ENCODE measurements around the gene KRT36.

Gene KRT36

DNA sequence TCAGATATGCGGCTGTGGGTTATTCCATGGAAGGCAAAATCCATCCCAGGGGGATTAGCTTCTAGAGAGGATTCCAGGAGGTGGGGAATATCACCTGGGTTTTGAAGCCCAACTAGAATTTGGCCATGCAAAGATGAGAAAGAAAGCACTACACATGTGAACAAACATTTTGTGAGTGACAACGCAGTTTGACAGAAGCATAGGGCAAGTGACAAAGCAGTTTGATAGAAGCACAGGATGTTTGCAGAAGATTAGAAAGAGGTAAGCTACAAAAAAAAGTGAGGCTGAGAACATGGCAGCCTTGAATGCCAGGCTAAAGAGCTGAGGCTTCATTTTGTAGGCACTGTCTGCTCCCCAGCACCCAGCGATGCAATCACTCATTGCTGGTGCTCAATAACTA, 36.6 kb downstream of the KRT36 start:
- no peak for DNase-seq
- Histone ChIP-seq H2BK15ac (replicated peaks; ENCODE audit: low read depth) (no peak overlapping the region), H3K4me3 (ENCODE audit: low read length) (no peak overlapping the region), H3K9ac (ENCODE audit: low read length) (no peak overlapping the region), H3K18ac (ENCODE audit: low read length) (no peak overlapping the region), H3K27ac (ENCODE audit: low read depth, low read length) (no peak overlapping the region), H2BK5ac (ENCODE audit: low read length) (no peak overlapping the region), H3K36me3 (ENCODE audit: control insufficient read depth, insufficient read depth, low read length) (no peaks in the 10 kb centered on the region), H2BK120ac (ENCODE audit: low read depth, low read length) (no peak overlapping the region), H3K79me2 (ENCODE audit: control insufficient read depth, insufficient read depth, low read length) (no peaks in the 10 kb centered on the region), H3K4me1 (ENCODE audit: control insufficient read depth, low read depth, low read length) (no peaks in the 10 kb centered on the region), H4K8ac (ENCODE audit: low read depth, low read length) (no peak overlapping the region), H3K79me1 (ENCODE audit: low read length) (no peaks in the 10 kb centered on the region), H3K4ac (ENCODE audit: low read depth, low read length) (no peak overlapping the region), H3K56ac (ENCODE audit: low read length) (no peak overlapping the region), H3K23ac (ENCODE audit: low read length) (no peak overlapping the region), H4K5ac (ENCODE audit: low read length) (no peak overlapping the region), H2AK5ac (ENCODE audit: low read length) (no peak overlapping the region), H3K4me2 (ENCODE audit: low read length) (no peak overlapping the region), H3K27me3 (ENCODE audit: insufficient read depth, low read length, poor library complexity) (no peaks in the 10 kb centered on the region)
- WGBS (ENCODE audit: extremely low coverage, insufficient coverage, low lambda C conversion rate) = no CpG with 5 or more reads among the region's 3 CpGs

DNA sequence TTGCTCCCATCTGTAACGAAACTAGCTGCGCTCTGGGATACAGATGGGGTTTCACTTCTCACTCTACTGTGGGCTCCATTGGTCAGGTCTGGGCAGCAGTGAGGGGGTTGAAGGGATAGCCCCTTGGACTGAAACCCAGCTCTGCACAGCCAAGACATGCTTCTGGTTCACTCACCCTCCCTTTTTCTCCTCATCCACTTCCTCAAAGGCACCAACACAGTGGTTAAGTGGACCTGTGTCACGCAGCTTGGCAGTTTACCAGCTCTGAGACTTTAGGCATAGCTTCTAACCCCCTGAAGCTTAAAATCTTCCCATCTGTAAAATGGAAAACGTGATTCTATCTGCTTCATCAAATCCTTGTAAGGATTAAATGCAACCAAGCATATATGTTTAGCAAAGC, 37.4 kb downstream of the KRT36 start:
- Histone ChIP-seq H2BK15ac (replicated peaks; ENCODE audit: low read depth) (no peak overlapping the region), H3K23ac (ENCODE audit: low read length) (no peak overlapping the region), H2BK120ac (ENCODE audit: low read depth, low read length) (no peak overlapping the region), H3K36me3 (ENCODE audit: control insufficient read depth, insufficient read depth, low read length) (no peaks in the 10 kb centered on the region), H3K27ac (ENCODE audit: low read depth, low read length) (no peak overlapping the region), H4K5ac (ENCODE audit: low read length) (no peak overlapping the region), H3K4ac (ENCODE audit: low read depth, low read length) (no peak overlapping the region), H2BK5ac (ENCODE audit: low read length) (no peak overlapping the region), H2AK5ac (ENCODE audit: low read length) (no peak overlapping the region), H3K4me2 (ENCODE audit: low read length) (no peak overlapping the region), H3K4me1 (ENCODE audit: control insufficient read depth, low read depth, low read length) (no peaks in the 10 kb centered on the region), H3K4me3 (ENCODE audit: low read length) (no peak overlapping the region), H3K56ac (ENCODE audit: low read length) (no peak overlapping the region), H3K79me2 (ENCODE audit: control insufficient read depth, insufficient read depth, low read length) (no peaks in the 10 kb centered on the region), H4K8ac (ENCODE audit: low read depth, low read length) (no peak overlapping the region), H3K18ac (ENCODE audit: low read length) (no peak overlapping the region), H3K27me3 (ENCODE audit: insufficient read depth, low read length, poor library complexity) (no peaks in the 10 kb centered on the region), H3K9ac (ENCODE audit: low read length) (no peak overlapping the region), H3K79me1 (ENCODE audit: low read length) (no peaks in the 10 kb centered on the region)
- WGBS (ENCODE audit: extremely low coverage, insufficient coverage, low lambda C conversion rate) = no CpG with 5 or more reads among the region's 4 CpGs
- no peak for DNase-seq

DNA sequence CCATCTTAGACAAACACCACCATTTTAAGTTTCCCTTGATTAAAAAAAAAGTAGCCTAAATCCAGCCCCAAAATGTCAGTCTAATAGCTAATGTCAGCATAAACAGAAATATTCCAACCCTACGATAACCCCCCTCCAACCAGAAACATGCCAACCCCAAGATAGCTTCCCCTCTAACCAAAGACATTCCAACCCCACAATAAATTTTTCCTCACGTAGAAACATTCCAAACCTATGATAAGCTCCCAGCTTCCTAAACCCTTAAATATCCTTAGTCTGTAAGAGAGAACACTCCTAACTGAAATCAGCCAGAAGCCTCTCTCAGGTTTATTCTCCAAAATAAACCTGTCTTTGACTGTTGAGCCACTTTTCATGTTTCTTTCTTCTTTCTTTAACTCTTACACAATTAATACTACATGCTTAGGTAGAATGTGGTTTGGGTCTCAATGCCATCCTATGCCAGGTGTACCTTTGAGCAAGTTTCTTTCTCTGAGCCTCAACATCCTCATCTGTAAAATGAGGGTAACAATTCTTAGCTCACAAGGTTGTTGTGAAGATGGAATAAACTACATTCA, 38.5 kb downstream of the KRT36 start:
- Histone ChIP-seq H2BK5ac (ENCODE audit: low read length) (no peak overlapping the region), H2AK5ac (ENCODE audit: low read length) (no peak overlapping the region), H3K4me3 (ENCODE audit: low read length) (peak overlapping the region; percentile 12), H2BK15ac (replicated peaks; ENCODE audit: low read depth) (no peak overlapping the region), H3K36me3 (ENCODE audit: control insufficient read depth, insufficient read depth, low read length) (no peaks in the 10 kb centered on the region), H3K79me2 (ENCODE audit: control insufficient read depth, insufficient read depth, low read length) (no peaks in the 10 kb centered on the region), H3K4me2 (ENCODE audit: low read length) (no peak overlapping the region), H4K5ac (ENCODE audit: low read length) (no peak overlapping the region), H4K8ac (ENCODE audit: low read depth, low read length) (no peak overlapping the region), H3K18ac (ENCODE audit: low read length) (no peak overlapping the region), H3K56ac (ENCODE audit: low read length) (no peak overlapping the region), H3K4me1 (ENCODE audit: control insufficient read depth, low read depth, low read length) (no peaks in the 10 kb centered on the region), H3K79me1 (ENCODE audit: low read length) (no peaks in the 10 kb centered on the region), H3K9ac (ENCODE audit: low read length) (no peak overlapping the region), H2BK120ac (ENCODE audit: low read depth, low read length) (no peak overlapping the region), H3K27ac (ENCODE audit: low read depth, low read length) (no peak overlapping the region), H3K23ac (ENCODE audit: low read length) (no peak overlapping the region), H3K4ac (ENCODE audit: low read depth, low read length) (no peak overlapping the region), H3K27me3 (ENCODE audit: insufficient read depth, low read length, poor library complexity) (no peaks in the 10 kb centered on the region)
- WGBS (ENCODE audit: extremely low coverage, insufficient coverage, low lambda C conversion rate) = no CpG with 5 or more reads among the region's 2 CpGs
- DNase-seq = no peak

DNA sequence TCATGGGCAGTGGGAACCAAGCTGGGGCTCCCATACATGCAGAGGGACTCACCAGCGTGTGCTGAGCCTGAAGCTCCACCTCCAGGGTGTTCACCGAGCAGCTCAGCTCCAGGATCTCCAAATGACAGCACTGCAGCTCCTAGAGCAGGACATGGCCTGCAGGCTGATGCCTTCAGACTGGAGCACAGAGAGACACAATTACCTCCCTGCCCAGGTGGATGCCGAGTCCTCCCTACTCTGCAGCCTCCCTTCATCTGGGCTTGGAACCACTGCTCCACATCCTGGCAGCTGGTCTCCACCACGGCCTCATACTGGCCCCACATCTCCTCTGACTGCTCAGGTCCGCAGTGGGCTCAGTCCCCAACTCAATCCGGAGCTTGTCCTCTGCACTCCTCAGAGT, 40.7 kb downstream of the KRT36 start:
- Histone ChIP-seq H2AK5ac (ENCODE audit: low read length) (no peak overlapping the region), H3K18ac (ENCODE audit: low read length) (no peak overlapping the region), H4K5ac (ENCODE audit: low read length) (no peak overlapping the region), H2BK15ac (replicated peaks; ENCODE audit: low read depth) (no peak overlapping the region), H3K79me2 (ENCODE audit: control insufficient read depth, insufficient read depth, low read length) (no peaks in the 10 kb centered on the region), H3K4me1 (ENCODE audit: control insufficient read depth, low read depth, low read length) (no peaks in the 10 kb centered on the region), H2BK120ac (ENCODE audit: low read depth, low read length) (no peak overlapping the region), H3K4me2 (ENCODE audit: low read length) (no peak overlapping the region), H3K36me3 (ENCODE audit: control insufficient read depth, insufficient read depth, low read length) (no peaks in the 10 kb centered on the region), H3K27me3 (ENCODE audit: insufficient read depth, low read length, poor library complexity) (no peaks in the 10 kb centered on the region), H3K4me3 (ENCODE audit: low read length) (no peak overlapping the region), H3K27ac (ENCODE audit: low read depth, low read length) (no peak overlapping the region), H3K79me1 (ENCODE audit: low read length) (no peaks in the 10 kb centered on the region), H3K9ac (ENCODE audit: low read length) (no peak overlapping the region), H3K56ac (ENCODE audit: low read length) (no peak overlapping the region), H3K23ac (ENCODE audit: low read length) (no peak overlapping the region), H3K4ac (ENCODE audit: low read depth, low read length) (no peak overlapping the region), H2BK5ac (ENCODE audit: low read length) (no peak overlapping the region), H4K8ac (ENCODE audit: low read depth, low read length) (no peak overlapping the region)
- no peak for DNase-seq
- WGBS (ENCODE audit: extremely low coverage, insufficient coverage, low lambda C conversion rate) = no CpG with 5 or more reads among the region's 6 CpGs

DNA sequence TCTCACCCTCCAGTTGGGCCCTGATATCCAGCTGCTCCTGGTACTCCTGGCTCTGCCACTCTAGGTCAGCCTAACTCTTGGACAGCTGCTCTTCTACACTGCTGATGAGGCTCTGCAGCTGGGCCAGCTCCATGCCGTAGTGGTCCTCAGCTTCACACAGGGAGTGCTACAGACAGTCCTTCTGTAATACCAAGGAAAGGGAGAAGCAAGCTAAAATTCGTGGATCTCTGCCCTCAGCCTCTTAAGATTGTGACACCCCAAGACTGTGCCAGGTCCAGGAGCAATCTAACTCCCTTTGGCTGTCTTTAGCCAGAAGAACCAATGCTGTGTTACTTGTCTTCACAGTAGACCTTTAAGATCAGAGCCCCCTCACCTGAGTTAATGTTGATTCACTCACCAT, 41.2 kb downstream of the KRT36 start:
- no peak for DNase-seq
- no peak overlapping the region for H3K4ac ChIP-seq (ENCODE audit: low read depth, low read length)
- H2BK5ac ChIP-seq (ENCODE audit: low read length) = no peak overlapping the region
- no peak overlapping the region for H3K23ac ChIP-seq (ENCODE audit: low read length)
- H3K4me1 ChIP-seq (ENCODE audit: control insufficient read depth, low read depth, low read length) = no peaks in the 10 kb centered on the region
- no peak overlapping the region for H3K9ac ChIP-seq (ENCODE audit: low read length)
- H3K4me3 ChIP-seq (ENCODE audit: low read length) = no peak overlapping the region
- no peaks in the 10 kb centered on the region for H3K79me1 ChIP-seq (ENCODE audit: low read length)
- no peak overlapping the region for H2BK120ac ChIP-seq (ENCODE audit: low read depth, low read length)
- H3K36me3 ChIP-seq (ENCODE audit: control insufficient read depth, insufficient read depth, low read length) = no peaks in the 10 kb centered on the region
- no peak overlapping the region for H2AK5ac ChIP-seq (ENCODE audit: low read length)
- H3K27me3 ChIP-seq (ENCODE audit: insufficient read depth, low read length, poor library complexity) = no peaks in the 10 kb centered on the region
- no peaks in the 10 kb centered on the region for H3K79me2 ChIP-seq (ENCODE audit: control insufficient read depth, insufficient read depth, low read length)
- no peak overlapping the region for H3K56ac ChIP-seq (ENCODE audit: low read length)
- no peak overlapping the region for H3K4me2 ChIP-seq (ENCODE audit: low read length)
- no peak overlapping the region for H4K8ac ChIP-seq (ENCODE audit: low read depth, low read length)
- no peak overlapping the region for H3K18ac ChIP-seq (ENCODE audit: low read length)
- WGBS (ENCODE audit: extremely low coverage, insufficient coverage, low lambda C conversion rate) = no CpG with 5 or more reads among the region's 2 CpGs
- H4K5ac ChIP-seq (ENCODE audit: low read length) = no peak overlapping the region
- no peak overlapping the region for H2BK15ac ChIP-seq (replicated peaks; ENCODE audit: low read depth)
- no peak overlapping the region for H3K27ac ChIP-seq (ENCODE audit: low read depth, low read length)

DNA sequence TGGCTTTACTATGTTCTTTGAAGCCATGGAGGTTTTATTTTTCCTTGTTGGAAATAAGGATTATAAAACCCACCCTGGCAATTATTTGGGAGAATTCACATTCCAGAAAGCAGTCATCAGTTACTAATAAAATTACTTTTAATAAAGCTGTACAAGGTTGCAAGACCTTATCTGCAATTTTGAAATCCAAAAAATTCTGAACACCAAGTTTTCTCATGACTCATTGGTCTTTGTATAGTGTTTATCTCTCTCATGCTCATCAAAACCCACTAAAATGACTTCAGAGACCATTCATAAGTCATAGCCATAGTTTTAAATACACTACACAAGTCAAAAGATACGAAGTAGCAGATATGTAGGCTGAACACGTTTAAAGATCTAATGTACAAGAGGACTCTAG, 42.9 kb downstream of the KRT36 start:
- no peak overlapping the region for H3K27ac ChIP-seq (ENCODE audit: low read depth, low read length)
- no peaks in the 10 kb centered on the region for H3K79me2 ChIP-seq (ENCODE audit: control insufficient read depth, insufficient read depth, low read length)
- H3K9ac ChIP-seq (ENCODE audit: low read length) = no peak overlapping the region
- no peak for DNase-seq
- no peaks in the 10 kb centered on the region for H3K36me3 ChIP-seq (ENCODE audit: control insufficient read depth, insufficient read depth, low read length)
- no peak overlapping the region for H3K18ac ChIP-seq (ENCODE audit: low read length)
- H3K4ac ChIP-seq (ENCODE audit: low read depth, low read length) = no peak overlapping the region
- no peaks in the 10 kb centered on the region for H3K4me1 ChIP-seq (ENCODE audit: control insufficient read depth, low read depth, low read length)
- H3K4me2 ChIP-seq (ENCODE audit: low read length) = no peak overlapping the region
- no peaks in the 10 kb centered on the region for H3K27me3 ChIP-seq (ENCODE audit: insufficient read depth, low read length, poor library complexity)
- no peak overlapping the region for H2BK5ac ChIP-seq (ENCODE audit: low read length)
- H3K79me1 ChIP-seq (ENCODE audit: low read length) = no peaks in the 10 kb centered on the region
- H4K5ac ChIP-seq (ENCODE audit: low read length) = no peak overlapping the region
- no peak overlapping the region for H2BK120ac ChIP-seq (ENCODE audit: low read depth, low read length)
- no peak overlapping the region for H4K8ac ChIP-seq (ENCODE audit: low read depth, low read length)
- WGBS (ENCODE audit: extremely low coverage, insufficient coverage, low lambda C conversion rate) = no CpG with 5 or more reads among the region's 2 CpGs
- no peak overlapping the region for H2AK5ac ChIP-seq (ENCODE audit: low read length)
- H3K23ac ChIP-seq (ENCODE audit: low read length) = no peak overlapping the region
- H3K4me3 ChIP-seq (ENCODE audit: low read length) = no peak overlapping the region
- no peak overlapping the region for H2BK15ac ChIP-seq (replicated peaks; ENCODE audit: low read depth)
- H3K56ac ChIP-seq (ENCODE audit: low read length) = no peak overlapping the region
